ENCODE data around the gene RRP15. TPM values are rescaled to one million over a fixed set of nuclear protein-coding genes. Genes with fewer than 3 reads are reported as not detected.

RRP15 gene
- total and polyA plus RNA-seq, 9 of the 15 experiments (the other 6 are each of a cell fraction or from before 2014, with no cell fraction given): 9.5 to 58.1 (median 29.3) TPM

DNA sequence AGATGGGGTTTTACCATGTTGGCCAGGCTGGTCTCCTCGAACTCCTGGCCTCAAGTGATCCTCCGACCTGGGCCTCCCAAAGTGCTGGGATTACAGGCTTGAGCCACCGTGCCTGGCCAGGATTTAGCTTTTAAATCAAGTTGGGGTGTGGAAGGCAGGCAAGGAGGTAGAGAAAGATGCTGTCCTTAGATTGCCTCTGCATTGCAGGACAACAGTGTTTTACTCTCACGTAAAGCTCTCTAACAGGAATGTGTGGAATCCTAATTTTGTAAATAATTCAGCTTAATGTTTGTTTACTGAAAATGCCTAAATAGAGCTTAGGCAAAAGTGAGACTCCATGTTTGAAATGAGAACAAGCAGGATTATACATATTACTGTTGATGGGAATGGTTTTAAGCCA, 30.5 kb downstream of the RRP15 start:
- intact Hi-C loops (cut with micrococcal nuclease): no loop called here
- POLR2A ChIA-PET: interaction anchor here (0.6 kb wide), 1 partner anchor 2000 kb away, joined by 3 read pairs; no protein-coding TSS in a partner anchor
- no peaks in the 10 kb centered on the region for H4K20me1 ChIP-seq (replicated peaks; ENCODE audit: control insufficient read depth, insufficient read depth, low read length)
- H3K36me3 ChIP-seq (ENCODE audit: control insufficient read depth, insufficient read depth, low read length): peaks cover 47% of the 10 kb centered on the region
- no peaks in the 10 kb centered on the region for H3K9me1 ChIP-seq (ENCODE audit: control insufficient read depth, insufficient read depth, low read length)
- no peak overlapping the region for H3K4me2 ChIP-seq (ENCODE audit: insufficient read depth, low read length)
- peaks cover 0 to 8% of the 10 kb centered on the region in 2 experiments; a peak in 3 of 5 replicates for H3K4me1 ChIP-seq (replicated peaks in 1 of 2; ENCODE audit: control insufficient read depth in 2 of 2, insufficient read depth in 2 of 2, low read length in 2 of 2)
- CTCF ChIA-PET (ENCODE audit: low intra/inter-chr PET ratio): no interaction called here
- no peak overlapping the region for H2AFZ ChIP-seq (ENCODE audit: low read depth, low read length)
- DNase-seq (ENCODE audit: extremely low read depth in 1 of 4, low spot score in 3 of 4) (no peak), ATAC-seq (peak; percentile 17; the same call in 1 of the 3 replicates), FAIRE-seq (no peak)
- peaks cover 16% of the 10 kb centered on the region; the same call in 2 of the 3 replicates for H3K79me2 ChIP-seq (ENCODE audit: control insufficient read depth, insufficient read depth, low read length)
- no peaks in the 10 kb centered on the region for H3K9me3 ChIP-seq (replicated peaks; ENCODE audit: control insufficient read depth, insufficient read depth, low read depth, low read length)
- no peak overlapping the region for H3K9ac ChIP-seq (ENCODE audit: insufficient read depth in 1 of 2, low read depth in 2 of 2, low read length in 2 of 2)
- no peaks in the 10 kb centered on the region for H3K27me3 ChIP-seq (ENCODE audit: control insufficient read depth in 2 of 2, insufficient read depth in 2 of 2, low read length in 2 of 2)
- in situ Hi-C loops (cut with MboI): no loop called here
- no peak overlapping the region for H3K27ac ChIP-seq (ENCODE audit: extremely low read depth, low read depth, low read length)
- WGBS (ENCODE audit: insufficient coverage, low coverage, missing lambda C conversion rate): 80% methylated on average over 4 of the region's 4 CpGs
- no peak overlapping the region for H3K4me3 ChIP-seq
- BruUV-seq (replicated peaks): no TSS peak
- no peak for TF ChIP-seq TEAD1 (CRISPR knock-in tag; IDR thresholded peaks at IDR 0.05)

DNA sequence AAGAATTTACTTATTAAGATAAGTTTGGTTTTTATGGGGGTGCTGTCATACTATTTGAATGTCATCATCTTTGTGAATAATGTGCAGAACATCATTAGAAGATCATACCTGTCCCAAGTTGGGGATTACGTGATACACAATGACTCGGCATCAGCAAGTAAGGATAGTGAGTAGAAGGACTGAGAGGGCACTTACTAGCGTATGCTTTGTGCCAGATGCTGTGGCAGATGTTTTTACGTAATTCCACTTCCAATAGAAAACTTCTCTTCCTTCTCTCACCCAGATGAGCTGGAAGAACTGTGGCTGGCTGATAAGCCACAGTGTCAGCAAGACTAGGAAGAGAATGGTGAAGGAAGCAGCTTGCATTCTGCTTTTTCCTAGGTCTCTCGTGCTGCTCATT, 32.0 kb downstream of the RRP15 start:
- no peak overlapping the region for H3K4me3 ChIP-seq
- H2AFZ ChIP-seq (ENCODE audit: low read depth, low read length): 0 out of 2 replicates have a peak overlapping the region, but pooled peaks have one; percentile 13
- in situ Hi-C loops (cut with MboI): no loop called here
- H3K36me3 ChIP-seq (ENCODE audit: control insufficient read depth, insufficient read depth, low read length): peaks cover 47% of the 10 kb centered on the region
- DNase-seq (ENCODE audit: extremely low read depth in 1 of 4, low spot score in 3 of 4): peak; percentile 41 to 75 (median 58)
- ChIA-PET POLR2A (interaction anchor here (0.6 to 0.9 kb wide), 5 partner anchors 11 to 21 kb away, joined by 3 to 4 read pairs (median 3); no protein-coding TSS in a partner anchor), CTCF (ENCODE audit: low intra/inter-chr PET ratio) (no interaction called here)
- H3K4me2 ChIP-seq (ENCODE audit: insufficient read depth, low read length): peak overlapping the region; percentile 63
- no peaks in the 10 kb centered on the region for H3K9me3 ChIP-seq (replicated peaks; ENCODE audit: control insufficient read depth, insufficient read depth, low read depth, low read length)
- H3K9me1 ChIP-seq (ENCODE audit: control insufficient read depth, insufficient read depth, low read length): no peaks in the 10 kb centered on the region
- peaks cover 11% of the 10 kb centered on the region; the same call in 2 of the 3 replicates for H3K79me2 ChIP-seq (ENCODE audit: control insufficient read depth, insufficient read depth, low read length)
- peak; percentile 85 for FAIRE-seq
- no peaks in the 10 kb centered on the region for H4K20me1 ChIP-seq (replicated peaks; ENCODE audit: control insufficient read depth, insufficient read depth, low read length)
- H3K27me3 ChIP-seq (ENCODE audit: control insufficient read depth in 2 of 2, insufficient read depth in 2 of 2, low read length in 2 of 2): no peaks in the 10 kb centered on the region
- H3K27ac ChIP-seq (ENCODE audit: extremely low read depth, low read depth, low read length): peak overlapping the region; percentile 65
- intact Hi-C loops (cut with micrococcal nuclease): no loop called here
- 20% methylated on average over 5 of the region's 5 CpGs for WGBS (ENCODE audit: insufficient coverage, low coverage, missing lambda C conversion rate)
- no TSS peak for BruUV-seq (replicated peaks)
- peak overlapping the region; percentile 9 to 34; a peak in 2 of 4 replicates for H3K9ac ChIP-seq (ENCODE audit: insufficient read depth in 1 of 2, low read depth in 2 of 2, low read length in 2 of 2)
- H3K4me1 ChIP-seq (replicated peaks in 1 of 2; ENCODE audit: control insufficient read depth in 2 of 2, insufficient read depth in 2 of 2, low read length in 2 of 2): peaks cover 0 to 8% of the 10 kb centered on the region in 2 experiments; a peak in 3 of 5 replicates
- ATAC-seq: peak; percentile 90
- TF ChIP-seq NFIC (IDR thresholded peaks at IDR 0.05) (peak; percentile 29; the same call in 1 of the 2 replicates), CTBP1 (IDR thresholded peaks at IDR 0.05; ENCODE audit: borderline replicate concordance) (peak; percentile 54; the same call in 1 of the 2 replicates), TCF7 (IDR thresholded peaks at IDR 0.05; ENCODE audit: borderline replicate concordance) (no peak), NFE2 (IDR thresholded peaks at IDR 0.05; ENCODE audit: low read depth) (peak; percentile 87), COPS2 (conservative IDR thresholded peaks at IDR 0.05) (no peak), PTBP1 (IDR thresholded peaks at IDR 0.05; ENCODE audit: low read depth, low read length) (no peak), GTF2E2 (tag; IDR thresholded peaks at IDR 0.05) (no peak), ZNF696 (CRISPR knock-in tag; conservative IDR thresholded peaks at IDR 0.05) (no peak), HMG20A (CRISPR knock-in tag; conservative IDR thresholded peaks at IDR 0.05) (no peak), SAFB (IDR thresholded peaks at IDR 0.05; ENCODE audit: borderline replicate concordance, low read depth, low read length) (no peak), POU5F1 (IDR thresholded peaks at IDR 0.05; ENCODE audit: borderline replicate concordance, low read depth, low read length, partially characterized antibody) (no peak)
- TF ChIP-seq, protein P1, sequence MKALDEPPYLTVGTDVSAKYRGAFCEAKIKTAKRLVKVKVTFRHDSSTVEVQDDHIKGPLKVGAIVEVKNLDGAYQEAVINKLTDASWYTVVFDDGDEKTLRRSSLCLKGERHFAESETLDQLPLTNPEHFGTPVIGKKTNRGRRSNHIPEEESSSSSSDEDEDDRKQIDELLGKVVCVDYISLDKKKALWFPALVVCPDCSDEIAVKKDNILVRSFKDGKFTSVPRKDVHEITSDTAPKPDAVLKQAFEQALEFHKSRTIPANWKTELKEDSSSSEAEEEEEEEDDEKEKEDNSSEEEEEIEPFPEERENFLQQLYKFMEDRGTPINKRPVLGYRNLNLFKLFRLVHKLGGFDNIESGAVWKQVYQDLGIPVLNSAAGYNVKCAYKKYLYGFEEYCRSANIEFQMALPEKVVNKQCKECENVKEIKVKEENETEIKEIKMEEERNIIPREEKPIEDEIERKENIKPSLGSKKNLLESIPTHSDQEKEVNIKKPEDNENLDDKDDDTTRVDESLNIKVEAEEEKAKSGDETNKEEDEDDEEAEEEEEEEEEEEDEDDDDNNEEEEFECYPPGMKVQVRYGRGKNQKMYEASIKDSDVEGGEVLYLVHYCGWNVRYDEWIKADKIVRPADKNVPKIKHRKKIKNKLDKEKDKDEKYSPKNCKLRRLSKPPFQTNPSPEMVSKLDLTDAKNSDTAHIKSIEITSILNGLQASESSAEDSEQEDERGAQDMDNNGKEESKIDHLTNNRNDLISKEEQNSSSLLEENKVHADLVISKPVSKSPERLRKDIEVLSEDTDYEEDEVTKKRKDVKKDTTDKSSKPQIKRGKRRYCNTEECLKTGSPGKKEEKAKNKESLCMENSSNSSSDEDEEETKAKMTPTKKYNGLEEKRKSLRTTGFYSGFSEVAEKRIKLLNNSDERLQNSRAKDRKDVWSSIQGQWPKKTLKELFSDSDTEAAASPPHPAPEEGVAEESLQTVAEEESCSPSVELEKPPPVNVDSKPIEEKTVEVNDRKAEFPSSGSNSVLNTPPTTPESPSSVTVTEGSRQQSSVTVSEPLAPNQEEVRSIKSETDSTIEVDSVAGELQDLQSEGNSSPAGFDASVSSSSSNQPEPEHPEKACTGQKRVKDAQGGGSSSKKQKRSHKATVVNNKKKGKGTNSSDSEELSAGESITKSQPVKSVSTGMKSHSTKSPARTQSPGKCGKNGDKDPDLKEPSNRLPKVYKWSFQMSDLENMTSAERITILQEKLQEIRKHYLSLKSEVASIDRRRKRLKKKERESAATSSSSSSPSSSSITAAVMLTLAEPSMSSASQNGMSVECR (CRISPR knock-in tag; IDR thresholded peaks at IDR 0.05): no peak

Measured in K562 (cell line).